K562 (cell line): ENCODE results near the gene PTGIS. TPM values are rescaled to one million over a fixed set of nuclear protein-coding genes. Genes with fewer than 3 reads are reported as not detected.

Source experiments
- ATAC-seq: fragments of 200-7000 bp; cut with Tn5 transposase; 3 replicates; pipeline ENCODE4 v1.9.1; 2020; ENCODE audit warnings: moderate library complexity
- BruUV-seq: library from RNA; stranded (reverse); fragments of 400-500 nt; replicated peaks from 2 replicates; lab custom pipeline; 2021; lab: Mats Ljungman, UMichigan
- CTCF ChIA-PET: fragments of 300-600 bp; formaldehyde crosslinking; extraction: SDS; loops from one replicate; lab custom pipeline; 2021; ENCODE audit warnings: low intra/inter-chr PET ratio; lab: Yijun Ruan, JAX
- POLR2A ChIA-PET: fragments of 300-600, 350-650 bp; sonication (Branson Sonifier 250); formaldehyde crosslinking; extraction: SDS; loops from one replicate; lab custom pipeline; 2021; ENCODE audit warnings: antibody characterized with exemption, inconsistent platforms; lab: Yijun Ruan, JAX
- DNase-seq, 4 experiments: peaks; one replicate each; pipeline versions ENCODE4 v3.0.0 to v3.0.0-alpha.2; 2011 to 2018; ENCODE audit warnings: low spot score in 3 of 4, mixed read lengths in 3 of 4; ENCODE audit errors: extremely low read depth in 1 of 4
- FAIRE-seq: peaks from 2 replicates; lab custom pipeline; 2011; peaks lifted over from hg19 to GRCh38; lab: Jason Lieb, UNC
- H2AFZ ChIP-seq: 2 replicates; pipeline ENCODE4 v1.6.0; 2011; ENCODE audit warnings: low read depth, low read length, control low read depth, inconsistent platforms
- H3K27ac ChIP-seq: fragments of 200-600 bp; 3 replicates; pipeline ENCODE4 v1.8.0; 2011; ENCODE audit warnings: low read depth, mild to moderate bottlenecking, control low read depth, inconsistent platforms, low read length, moderate library complexity, mixed read lengths; ENCODE audit errors: extremely low read depth
- H3K27me3 ChIP-seq, 2 experiments: fragments of 300-600 bp in 1 of 2; 2 replicates in 1 of 2; 3 replicates in 1 of 2; pipeline versions ENCODE4 v1.6.0 to v1.8.0; 2011; ENCODE audit warnings: inconsistent platforms in 2 of 2, low read length in 2 of 2, mild to moderate bottlenecking in 1 of 2, mixed read lengths in 1 of 2, moderate library complexity in 1 of 2; ENCODE audit not compliant: control insufficient read depth in 2 of 2, insufficient read depth in 2 of 2
- H3K36me3 ChIP-seq: fragments of 300-600 bp; 3 replicates; pipeline ENCODE4 v1.8.0; 2011; ENCODE audit warnings: mild to moderate bottlenecking, low read length, inconsistent platforms; ENCODE audit not compliant: control insufficient read depth, insufficient read depth
- H3K4me1 ChIP-seq, 2 experiments: fragments of 200-600 bp in 1 of 2; replicated peaks in 1 of 2; 2 replicates in 1 of 2; 3 replicates in 1 of 2; pipeline versions ENCODE4 v1.5.1 to v1.8.0; 2011; ENCODE audit warnings: inconsistent platforms in 2 of 2, low read length in 2 of 2, mild to moderate bottlenecking in 1 of 2, mixed read lengths in 1 of 2, moderate library complexity in 1 of 2; ENCODE audit not compliant: control insufficient read depth in 2 of 2, insufficient read depth in 2 of 2
- H3K4me2 ChIP-seq: 2 replicates; pipeline ENCODE4 v1.6.1; 2011; ENCODE audit warnings: low read length, control low read depth, inconsistent platforms, mixed read lengths; ENCODE audit not compliant: insufficient read depth
- H3K4me3 ChIP-seq: fragments of 200-600 bp; sonication (generic), shearing (Covaris generic); 2 replicates; pipeline ENCODE4 v1.5.1; 2016; ENCODE audit warnings: control low read depth, inconsistent platforms
- H3K79me2 ChIP-seq: fragments of 200-600 bp; 3 replicates; pipeline ENCODE4 v1.8.0; 2011; ENCODE audit warnings: low read length, inconsistent platforms; ENCODE audit not compliant: control insufficient read depth, insufficient read depth
- H3K9ac ChIP-seq, 2 experiments: 2 replicates each; pipeline versions ENCODE4 v1.6.0 to v1.6.1; 2011; ENCODE audit warnings: low read depth in 2 of 2, low read length in 2 of 2, control low read depth in 1 of 2, inconsistent platforms in 1 of 2, mild to moderate bottlenecking in 1 of 2, mixed read lengths in 1 of 2; ENCODE audit not compliant: insufficient read depth in 1 of 2
- H3K9me1 ChIP-seq: one replicate; pipeline ENCODE4 v1.6.0; 2011; ENCODE audit warnings: inconsistent platforms, mild to moderate bottlenecking, low read length, moderate library complexity; ENCODE audit not compliant: control insufficient read depth, insufficient read depth
- H3K9me3 ChIP-seq: replicated peaks from 2 replicates; pipeline ENCODE4 v1.5.1; 2011; ENCODE audit warnings: low read depth, low read length, inconsistent platforms; ENCODE audit not compliant: control insufficient read depth, insufficient read depth
- H4K20me1 ChIP-seq: replicated peaks from 2 replicates; pipeline ENCODE4 v1.6.1; 2011; ENCODE audit warnings: low read length, inconsistent platforms, mixed read lengths; ENCODE audit not compliant: control insufficient read depth, insufficient read depth
- CBFA2T3 ChIP-seq: fragments of 450-650 bp; IDR thresholded peaks from 2 replicates; pipeline ENCODE4 v1.6.1; 2017
- NELFE ChIP-seq: IDR thresholded peaks from 2 replicates; pipeline ENCODE4 v1.6.1; 2011; ENCODE audit warnings: mild to moderate bottlenecking; ENCODE audit not compliant: insufficient read depth, insufficient read length
- NFE2 ChIP-seq: IDR thresholded peaks from 2 replicates; pipeline ENCODE4 v1.6.1; 2014; ENCODE audit warnings: antibody characterized with exemption, low read depth
- ZNF263 ChIP-seq: sonication (generic); formaldehyde crosslinking; IDR thresholded peaks from 2 replicates; pipeline ENCODE4 v1.8.0; 2022; ENCODE audit warnings: mild to moderate bottlenecking, missing genetic modification reagents, borderline replicate concordance
- WGBS: fragments of 100-300 bp; shearing (Covaris generic); methylation state at CpG from one replicate; pipeline ENCODE4 v1.1.6; 2016; ENCODE audit warnings: low coverage, mixed read lengths; ENCODE audit not compliant: insufficient coverage; ENCODE audit errors: missing lambda C conversion rate; 5-methylcytosine and 5-hydroxymethylcytosine counted together
- in situ Hi-C: fragments of 300-500 bp; cut with MboI; formaldehyde crosslinking; loops from 4 replicates; pipeline ENCODE4 v1.15.0; 2018; ENCODE audit warnings: inconsistent platforms, mixed read lengths
- intact Hi-C: fragments of 100-400 bp; cut with micrococcal nuclease; formaldehyde crosslinking; loops from 2 replicates; pipeline ENCODE4 v1.14.2; 2022
- polyA plus RNA-seq, 8 experiments: library from polyadenylated mRNA; depleted of rRNA in 4 of 8; stranded (reverse) in 5 of 8; unstranded in 3 of 8; fragments of >200 nt; fragmentation: Nextera tagmentation in 2 of 8; fragmentation: Illumina TruSeq in 1 of 8; extraction: Ambion mirVana in 2 of 8; extraction: Trizol in 1 of 8; gene quantifications; 2 replicates each; pipeline versions ENCODE4 v1.2.1 to v1.2.3, GENCODE V29; 2011 to 2014; ENCODE audit warnings: inconsistent platforms in 1 of 8, missing spikeins in 1 of 8
- total RNA-seq, 7 experiments: library from RNA; depleted of rRNA in 6 of 7; stranded (reverse); fragments of >200 nt in 6 of 7; fragmentation: Illumina TruSeq in 2 of 7; extraction: Trizol in 2 of 7; gene quantifications; 2 replicates each; pipeline versions ENCODE4 v1.2.1 to v1.2.3, GENCODE V29; 2011 to 2021; ENCODE audit warnings: low replicate concordance in 1 of 7

The PTGIS gene
- total and polyA plus RNA-seq, 9 of the 15 experiments (the other 6 are each of a cell fraction or from before 2014, with no cell fraction given), result not detected

GRCh38 chr20:49569411-49570115, 1.6 kb upstream of the PTGIS start:
- ChIA-PET POLR2A (interaction anchor here (1.0 to 1.9 kb wide), 2 partner anchors 9 to 17 kb away, joined by 4 to 7 read pairs; no protein-coding TSS in a partner anchor), CTCF (no interaction called here)
- no peaks in the 10 kb centered on the region for H3K79me2 ChIP-seq
- no peak overlapping the region for H3K4me3 ChIP-seq
- peaks cover 0 to 6% of the 10 kb centered on the region in 2 experiments; a peak in 2 of 5 replicates for H3K4me1 ChIP-seq
- H3K36me3 ChIP-seq, result no peaks in the 10 kb centered on the region
- DNase-seq (no peak), FAIRE-seq (no peak), ATAC-seq (no peak)
- no peak overlapping the region for H3K27ac ChIP-seq
- no peaks in the 10 kb centered on the region for H3K9me3 ChIP-seq
- H3K9ac ChIP-seq, result no peak overlapping the region
- 0% methylated on average over 10 of the region's 10 CpGs for WGBS
- no peak overlapping the region for H3K4me2 ChIP-seq
- H3K9me1 ChIP-seq, result no peaks in the 10 kb centered on the region
- H3K27me3 ChIP-seq, result peaks cover 48 to 69% of the 10 kb centered on the region in 2 experiments; a peak in 4 of 5 replicates
- peaks cover 10% of the 10 kb centered on the region; the same call in 1 of the 2 replicates for H4K20me1 ChIP-seq
- no peak overlapping the region for H2AFZ ChIP-seq
- TF ChIP-seq CBFA2T3 (0 out of 2 replicates have a peak, but pooled peaks have one; percentile 3), NFE2 (no peak)
- in situ Hi-C loops (no loop called here), intact Hi-C loops (no loop called here)
- BruUV-seq, result no TSS peak

GRCh38 chr20:49568278-49569151, 578 bp upstream of the PTGIS start:
- Histone ChIP-seq H3K36me3 (no peaks in the 10 kb centered on the region), H3K4me1 (peaks cover 0 to 6% of the 10 kb centered on the region in 2 experiments; a peak in 2 of 5 replicates)
- TF ChIP-seq ZNF263 (peak; percentile 43; the same call in 1 of the 2 replicates), NELFE (no peak)
- TF ChIP-seq, all 486 proteins: peak for 1
- intact Hi-C loops, result no loop called here
- in situ Hi-C loops, result no loop called here
- peaks cover 10% of the 10 kb centered on the region; the same call in 1 of the 2 replicates for H4K20me1 ChIP-seq
- no peak overlapping the region for H3K4me2 ChIP-seq
- no peak overlapping the region for H3K9ac ChIP-seq
- no peak overlapping the region for H3K27ac ChIP-seq
- H3K79me2 ChIP-seq, result no peaks in the 10 kb centered on the region
- no peak for FAIRE-seq
- CTCF ChIA-PET, result no interaction called here
- no peak overlapping the region for H2AFZ ChIP-seq
- ATAC-seq, result no peak
- WGBS, result 17% methylated on average over 12 of the region's 18 CpGs
- no peak overlapping the region for H3K4me3 ChIP-seq
- POLR2A ChIA-PET, result interaction anchor here (0.5 kb wide), 1 partner anchor 298 kb away, joined by 3 read pairs; no protein-coding TSS in a partner anchor
- no peak for DNase-seq
- no TSS peak for BruUV-seq
- H3K9me1 ChIP-seq, result no peaks in the 10 kb centered on the region
- peaks cover 40 to 63% of the 10 kb centered on the region in 2 experiments; a peak in 4 of 5 replicates for H3K27me3 ChIP-seq
- no peaks in the 10 kb centered on the region for H3K9me3 ChIP-seq
